OCI-LY1 (cell line): Measurements from ENCODE around the gene SLC6A7.

Experiments used
- H2AFZ ChIP-seq: fragments of 200-600 bp; sonication (generic), shearing (Covaris generic); 2 replicates; pipeline ENCODE4 v1.6.0; 2014; ENCODE audit warnings: antibody characterized with exemption, mild to moderate bottlenecking, low read length
- H3F3A ChIP-seq: fragments of 200-600 bp; sonication (generic), shearing (Covaris generic); 2 replicates; pipeline ENCODE4 v1.6.0; 2014; ENCODE audit warnings: mild to moderate bottlenecking, antibody characterized with exemption, low read length, moderate library complexity; ENCODE audit not compliant: insufficient read depth
- H3K27ac ChIP-seq: fragments of 200-600 bp; sonication (generic); 2 replicates; pipeline ENCODE4 v1.5.1; 2014; ENCODE audit warnings: low read length, mixed run types, mild to moderate bottlenecking, low read depth; ENCODE audit not compliant: poor library complexity, severe bottlenecking
- H3K27me3 ChIP-seq: fragments of 200-600 bp; sonication (generic); 2 replicates; pipeline ENCODE4 v1.6.0; 2014; ENCODE audit warnings: antibody characterized with exemption, mild to moderate bottlenecking, low read length, moderate library complexity; ENCODE audit not compliant: insufficient read depth
- H3K36me3 ChIP-seq: fragments of 200-600 bp; sonication (generic); 2 replicates; pipeline ENCODE4 v1.6.1; 2014; ENCODE audit warnings: mild to moderate bottlenecking, antibody characterized with exemption, low read length, moderate library complexity, mixed read lengths; ENCODE audit not compliant: insufficient read depth
- H3K4me1 ChIP-seq: fragments of 200-600 bp; sonication (generic); 2 replicates; pipeline ENCODE4 v1.5.1; 2014; ENCODE audit warnings: mild to moderate bottlenecking, low read length, moderate library complexity; ENCODE audit not compliant: insufficient read depth, severe bottlenecking
- H3K4me2 ChIP-seq: fragments of 200-600 bp; sonication (generic), shearing (Covaris generic); 2 replicates; pipeline ENCODE4 v1.6.1; 2014; ENCODE audit warnings: low read length
- H3K4me3 ChIP-seq: fragments of 200-600 bp; sonication (generic); 2 replicates; pipeline ENCODE4 v1.5.1; 2014; ENCODE audit warnings: low read length, low read depth, mild to moderate bottlenecking, mixed read lengths; ENCODE audit not compliant: poor library complexity, severe bottlenecking
- H3K79me2 ChIP-seq: fragments of 200-600 bp; shearing (Covaris generic); 2 replicates; pipeline ENCODE4 v1.6.1; 2016; ENCODE audit warnings: mixed run types, low read length, mixed read lengths; ENCODE audit not compliant: insufficient read depth
- H3K9ac ChIP-seq: fragments of 200-600 bp; sonication (generic), shearing (Covaris generic); 2 replicates; pipeline ENCODE4 v1.6.1; 2014; ENCODE audit warnings: mild to moderate bottlenecking, low read length, mixed read lengths
- H3K9me2 ChIP-seq: fragments of 200-600 bp; sonication (generic), shearing (Covaris generic); 2 replicates; pipeline ENCODE4 v1.6.1; 2014; ENCODE audit warnings: low read depth, mild to moderate bottlenecking, low read length, mixed read lengths
- H3K9me3 ChIP-seq: fragments of 200-600 bp; shearing (Covaris generic); 2 replicates; pipeline ENCODE4 v1.6.1; 2014; ENCODE audit warnings: low read length, mixed read lengths
- H4K20me1 ChIP-seq: fragments of 200-600 bp; sonication (generic), shearing (Covaris generic); 2 replicates; pipeline ENCODE4 v1.6.0; 2016; ENCODE audit warnings: mild to moderate bottlenecking, low read length; ENCODE audit not compliant: insufficient read depth
- EZH2 ChIP-seq: fragments of 200-600 bp; sonication (generic), shearing (Covaris generic); IDR thresholded peaks from 2 replicates; pipeline ENCODE4 v1.8.0; 2017; ENCODE audit warnings: borderline replicate concordance, mixed run types, mild to moderate bottlenecking, antibody characterized with exemption, low read length, moderate library complexity, mixed read lengths
- TF ChIP-seq, protein P1 (sequence below): fragments of 200-600 bp; sonication (generic), shearing (Covaris generic); IDR thresholded peaks from 2 replicates; pipeline ENCODE4 v1.5.1; 2017; ENCODE audit warnings: mild to moderate bottlenecking, antibody characterized with exemption, low read length, moderate library complexity, mixed read lengths

The SLC6A7 gene

DNA sequence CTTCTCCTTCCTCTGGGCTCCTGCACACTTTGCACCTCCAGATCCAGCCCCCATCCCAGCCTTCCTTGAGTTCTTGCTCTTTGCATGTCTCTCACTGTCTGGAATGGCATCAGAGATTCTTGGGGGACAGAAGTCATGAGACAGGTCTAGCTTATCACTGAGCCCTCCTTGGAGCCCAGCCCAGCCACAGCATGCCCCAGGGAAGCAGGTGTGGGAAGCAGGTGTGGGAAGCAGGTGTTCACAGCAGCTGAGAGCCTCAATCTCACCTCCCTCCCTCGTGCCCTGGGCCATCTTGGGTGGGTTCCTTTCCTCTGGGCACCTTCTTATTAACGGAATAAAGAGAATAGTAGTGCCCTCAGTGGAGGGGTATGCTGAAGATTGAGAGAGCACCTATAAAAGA, 27.2 kb downstream of the SLC6A7 start:
- Histone ChIP-seq H3K4me3 (no peak overlapping the region), H4K20me1 (no peaks in the 10 kb centered on the region), H3K27me3 (no peaks in the 10 kb centered on the region), H3K9me2 (no peaks in the 10 kb centered on the region), H3K27ac (no peak overlapping the region), H3K9me3 (no peaks in the 10 kb centered on the region), H3K36me3 (no peaks in the 10 kb centered on the region), H3F3A (no peaks in the 10 kb centered on the region), H2AFZ (no peak overlapping the region), H3K9ac (no peak overlapping the region), H3K4me1 (no peaks in the 10 kb centered on the region), H3K79me2 (no peaks in the 10 kb centered on the region), H3K4me2 (no peak overlapping the region)
- no peak for TF ChIP-seq EZH2
- TF ChIP-seq, protein P1, sequence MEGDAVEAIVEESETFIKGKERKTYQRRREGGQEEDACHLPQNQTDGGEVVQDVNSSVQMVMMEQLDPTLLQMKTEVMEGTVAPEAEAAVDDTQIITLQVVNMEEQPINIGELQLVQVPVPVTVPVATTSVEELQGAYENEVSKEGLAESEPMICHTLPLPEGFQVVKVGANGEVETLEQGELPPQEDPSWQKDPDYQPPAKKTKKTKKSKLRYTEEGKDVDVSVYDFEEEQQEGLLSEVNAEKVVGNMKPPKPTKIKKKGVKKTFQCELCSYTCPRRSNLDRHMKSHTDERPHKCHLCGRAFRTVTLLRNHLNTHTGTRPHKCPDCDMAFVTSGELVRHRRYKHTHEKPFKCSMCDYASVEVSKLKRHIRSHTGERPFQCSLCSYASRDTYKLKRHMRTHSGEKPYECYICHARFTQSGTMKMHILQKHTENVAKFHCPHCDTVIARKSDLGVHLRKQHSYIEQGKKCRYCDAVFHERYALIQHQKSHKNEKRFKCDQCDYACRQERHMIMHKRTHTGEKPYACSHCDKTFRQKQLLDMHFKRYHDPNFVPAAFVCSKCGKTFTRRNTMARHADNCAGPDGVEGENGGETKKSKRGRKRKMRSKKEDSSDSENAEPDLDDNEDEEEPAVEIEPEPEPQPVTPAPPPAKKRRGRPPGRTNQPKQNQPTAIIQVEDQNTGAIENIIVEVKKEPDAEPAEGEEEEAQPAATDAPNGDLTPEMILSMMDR, result no peak

DNA sequence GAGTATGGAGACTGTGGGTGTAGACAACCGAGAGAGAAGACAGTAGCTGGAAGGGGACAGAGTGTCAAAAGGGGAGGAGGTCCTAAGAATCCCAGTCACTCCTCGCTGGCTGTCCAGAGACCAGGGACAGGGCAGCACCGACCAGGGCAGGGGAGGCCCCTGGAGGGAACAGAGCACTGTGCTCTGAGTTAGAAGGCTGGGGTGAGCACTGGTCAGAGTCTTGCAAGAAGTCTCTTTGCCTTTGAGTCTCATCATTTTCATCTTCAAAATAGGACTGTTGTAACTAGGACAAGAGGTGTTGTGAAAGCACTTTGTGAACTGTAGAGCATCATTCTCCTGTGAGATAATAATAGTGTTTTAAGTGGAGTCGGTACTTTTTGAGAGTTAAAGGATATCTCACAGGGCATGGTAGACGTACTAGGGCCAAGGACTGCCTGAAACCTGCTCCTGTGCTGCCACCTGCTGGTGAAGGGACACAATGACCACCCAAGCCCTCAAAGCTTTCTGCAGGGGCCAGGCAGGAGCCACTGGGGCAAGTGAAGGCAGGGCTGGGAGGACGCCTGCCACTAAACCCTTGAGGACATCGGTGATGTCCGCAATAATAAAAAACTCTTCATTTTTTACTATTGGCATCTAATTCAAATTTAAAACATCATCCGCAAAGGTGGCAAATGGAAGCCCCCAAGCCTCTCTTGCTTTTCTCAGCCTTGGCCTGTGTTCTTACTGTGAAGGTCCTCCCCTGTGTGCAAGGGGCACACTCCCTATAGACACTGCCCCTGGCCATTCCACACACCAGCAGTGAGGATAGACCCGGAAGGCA, 28.2 kb downstream of the SLC6A7 start:
- Histone ChIP-seq H3K9me3 (no peaks in the 10 kb centered on the region), H3K9ac (no peak overlapping the region), H3F3A (no peaks in the 10 kb centered on the region), H2AFZ (no peak overlapping the region), H4K20me1 (no peaks in the 10 kb centered on the region), H3K4me2 (no peak overlapping the region), H3K4me3 (no peak overlapping the region), H3K27me3 (no peaks in the 10 kb centered on the region), H3K4me1 (no peaks in the 10 kb centered on the region), H3K9me2 (no peaks in the 10 kb centered on the region), H3K27ac (no peak overlapping the region), H3K79me2 (no peaks in the 10 kb centered on the region), H3K36me3 (no peaks in the 10 kb centered on the region)
- TF ChIP-seq, protein P1, result peak; percentile 89
- no peak for TF ChIP-seq EZH2

DNA sequence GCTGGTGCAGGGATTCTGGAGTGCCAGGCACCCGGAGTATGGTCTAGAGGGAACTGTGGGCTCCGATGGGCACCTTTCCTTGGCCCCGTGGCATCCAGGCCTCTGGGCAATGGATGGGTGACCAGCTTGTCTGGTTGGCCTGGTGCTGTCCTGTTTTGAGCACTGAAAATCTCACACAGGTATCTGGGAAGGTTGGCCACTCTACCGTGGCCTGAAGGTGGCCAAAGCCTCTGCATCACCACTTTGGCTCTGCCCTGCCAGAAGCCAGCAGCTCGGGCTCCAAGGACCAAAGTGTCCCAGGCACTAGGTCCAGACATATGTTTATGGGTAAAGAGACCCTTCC, 28.8 kb downstream of the SLC6A7 start:
- 0 out of 2 replicates have a peak, but pooled peaks cover 2% of the 10 kb centered on the region for H3K27me3 ChIP-seq
- no peaks in the 10 kb centered on the region for H3K4me1 ChIP-seq
- no peak overlapping the region for H3K27ac ChIP-seq
- H3K9me2 ChIP-seq, result no peaks in the 10 kb centered on the region
- no peak overlapping the region for H3K4me3 ChIP-seq
- no peak for TF ChIP-seq EZH2
- TF ChIP-seq, protein P1, result no peak
- no peak overlapping the region for H3K9ac ChIP-seq
- H3K79me2 ChIP-seq, result no peaks in the 10 kb centered on the region
- H4K20me1 ChIP-seq, result no peaks in the 10 kb centered on the region
- no peak overlapping the region for H2AFZ ChIP-seq
- H3F3A ChIP-seq, result no peaks in the 10 kb centered on the region
- H3K9me3 ChIP-seq, result no peaks in the 10 kb centered on the region
- H3K4me2 ChIP-seq, result no peak overlapping the region
- no peaks in the 10 kb centered on the region for H3K36me3 ChIP-seq
